ENCODE results near the gene PIEZO2. TPM values are rescaled to one million over a fixed set of nuclear protein-coding genes. Genes with fewer than 3 reads are reported as not detected.
"Not testable (repeated sequence)": the region's sequence is repeated elsewhere in the genome, so short reads cannot be mapped to it uniquely, and the experiment has no call there.

Gene PIEZO2
- total RNA-seq, 2 donors from 2014 or later, result not detected

- no peaks in the 10 kb centered on the region for H3K4me1 Mint-ChIP-seq (ENCODE audit: low read depth)
These were observed 225.8 kb downstream of the PIEZO2 start for GRCh38 chr18:10923551-10924070.

GRCh38 chr18:10923141-10923540 is 226.2 kb downstream of the PIEZO2 start:
- Mint-ChIP-seq H3K27me3 (ENCODE audit: low read depth) (no peaks in the 10 kb centered on the region), H3K27ac (no peak overlapping the region), H3K9me3 (no peaks in the 10 kb centered on the region), H3K4me1 (ENCODE audit: low read depth) (no peaks in the 10 kb centered on the region), H3K4me3 (no peak overlapping the region), H3K36me3 (ENCODE audit: insufficient read depth in 2 of 2) (no peaks in the 10 kb centered on the region)
- ATAC-seq (replicated peaks in 1 of 2) (no peak), DNase-seq (no peak)

More at GRCh38 chr18:10923551-10924070, 225.8 kb downstream of the PIEZO2 start:
- Mint-ChIP-seq H3K4me3 (no peak overlapping the region), H3K27ac (no peak overlapping the region), H3K27me3 (ENCODE audit: low read depth) (no peaks in the 10 kb centered on the region), H3K36me3 (ENCODE audit: insufficient read depth in 2 of 2) (no peaks in the 10 kb centered on the region), H3K9me3 (no peaks in the 10 kb centered on the region)
- no peak for DNase-seq
- no peak for ATAC-seq (replicated peaks in 1 of 2)

GRCh38 chr18:10922712-10923111 is 226.7 kb downstream of the PIEZO2 start:
- H3K9me3 Mint-ChIP-seq; H3K27ac Mint-ChIP-seq; H3K4me3 Mint-ChIP-seq; H3K4me1 Mint-ChIP-seq (ENCODE audit: low read depth); H3K36me3 Mint-ChIP-seq (ENCODE audit: insufficient read depth in 2 of 2); DNase-seq; ATAC-seq (replicated peaks in 1 of 2); H3K27me3 Mint-ChIP-seq (ENCODE audit: low read depth): not testable (repeated sequence)

GRCh38 chr18:10920309-10920708 is 229.1 kb downstream of the PIEZO2 start:
- ATAC-seq (replicated peaks in 1 of 2); H3K9me3 Mint-ChIP-seq; H3K36me3 Mint-ChIP-seq (ENCODE audit: insufficient read depth in 2 of 2); H3K27ac Mint-ChIP-seq; DNase-seq; H3K4me3 Mint-ChIP-seq; H3K27me3 Mint-ChIP-seq (ENCODE audit: low read depth); H3K4me1 Mint-ChIP-seq (ENCODE audit: low read depth): not testable (repeated sequence)

GRCh38 chr18:10919851-10920250 is 229.5 kb downstream of the PIEZO2 start:
- Mint-ChIP-seq H3K9me3 (no peaks in the 10 kb centered on the region), H3K36me3 (ENCODE audit: insufficient read depth in 2 of 2) (no peaks in the 10 kb centered on the region), H3K4me3 (no peak overlapping the region), H3K4me1 (ENCODE audit: low read depth) (no peaks in the 10 kb centered on the region), H3K27ac (no peak overlapping the region), H3K27me3 (ENCODE audit: low read depth) (no peaks in the 10 kb centered on the region)
- ATAC-seq (replicated peaks in 1 of 2), result no peak
- no peak for DNase-seq

GRCh38 chr18:10916865-10917264 is 232.5 kb downstream of the PIEZO2 start:
- Mint-ChIP-seq H3K4me3 (no peak overlapping the region), H3K4me1 (ENCODE audit: low read depth) (no peaks in the 10 kb centered on the region), H3K27me3 (ENCODE audit: low read depth) (no peaks in the 10 kb centered on the region), H3K9me3 (no peaks in the 10 kb centered on the region), H3K36me3 (ENCODE audit: insufficient read depth in 2 of 2) (no peaks in the 10 kb centered on the region), H3K27ac (no peak overlapping the region)
- no peak for ATAC-seq (replicated peaks in 1 of 2)
- no peak for DNase-seq

- no peaks in the 10 kb centered on the region for H3K27me3 Mint-ChIP-seq (ENCODE audit: low read depth)
- DNase-seq, result no peak
These were observed 233.0 kb downstream of the PIEZO2 start for GRCh38 chr18:10916387-10916786.

GRCh38 chr18:10915748-10916147 is 233.6 kb downstream of the PIEZO2 start:
- not testable (repeated sequence) for H3K36me3 Mint-ChIP-seq (ENCODE audit: insufficient read depth in 2 of 2); H3K27ac Mint-ChIP-seq; DNase-seq; H3K27me3 Mint-ChIP-seq (ENCODE audit: low read depth); H3K9me3 Mint-ChIP-seq; H3K4me3 Mint-ChIP-seq; ATAC-seq (replicated peaks in 1 of 2); H3K4me1 Mint-ChIP-seq (ENCODE audit: low read depth)

More at GRCh38 chr18:10916387-10916786, 233.0 kb downstream of the PIEZO2 start:
- Mint-ChIP-seq H3K36me3 (ENCODE audit: insufficient read depth in 2 of 2) (no peaks in the 10 kb centered on the region), H3K4me1 (ENCODE audit: low read depth) (no peaks in the 10 kb centered on the region), H3K27ac (no peak overlapping the region), H3K9me3 (no peaks in the 10 kb centered on the region), H3K4me3 (no peak overlapping the region)
- ATAC-seq (replicated peaks in 1 of 2), result no peak

- not testable (repeated sequence) for H3K4me3 Mint-ChIP-seq; H3K4me1 Mint-ChIP-seq (ENCODE audit: low read depth); H3K9me3 Mint-ChIP-seq; ATAC-seq (replicated peaks in 1 of 2); DNase-seq; H3K27ac Mint-ChIP-seq; H3K36me3 Mint-ChIP-seq (ENCODE audit: insufficient read depth in 2 of 2); H3K27me3 Mint-ChIP-seq (ENCODE audit: low read depth)
These were observed 234.8 kb downstream of the PIEZO2 start for GRCh38 chr18:10914610-10915009.

- Mint-ChIP-seq H3K27ac (no peak overlapping the region), H3K27me3 (ENCODE audit: low read depth) (no peaks in the 10 kb centered on the region), H3K9me3 (no peaks in the 10 kb centered on the region), H3K36me3 (ENCODE audit: insufficient read depth in 2 of 2) (no peaks in the 10 kb centered on the region), H3K4me1 (ENCODE audit: low read depth) (no peaks in the 10 kb centered on the region), H3K4me3 (no peak overlapping the region)
- DNase-seq, result no peak
- ATAC-seq (replicated peaks in 1 of 2), result no peak
These were observed 235.4 kb downstream of the PIEZO2 start for GRCh38 chr18:10913919-10914318.

- Mint-ChIP-seq H3K9me3 (no peaks in the 10 kb centered on the region), H3K27ac (no peak overlapping the region), H3K4me3 (no peak overlapping the region), H3K4me1 (ENCODE audit: low read depth) (no peaks in the 10 kb centered on the region), H3K27me3 (ENCODE audit: low read depth) (no peaks in the 10 kb centered on the region), H3K36me3 (ENCODE audit: insufficient read depth in 2 of 2) (no peaks in the 10 kb centered on the region)
- ATAC-seq (replicated peaks in 1 of 2), result no peak
- DNase-seq, result no peak
These were observed 236.4 kb downstream of the PIEZO2 start for GRCh38 chr18:10912790-10913545.

- no peaks in the 10 kb centered on the region for H3K9me3 Mint-ChIP-seq
- no peaks in the 10 kb centered on the region for H3K4me1 Mint-ChIP-seq (ENCODE audit: low read depth)
- H3K4me3 Mint-ChIP-seq, result no peak overlapping the region
- peaks cover 5% of the 10 kb centered on the region for H3K27me3 Mint-ChIP-seq (ENCODE audit: low read depth)
- H3K36me3 Mint-ChIP-seq (ENCODE audit: insufficient read depth in 2 of 2), result no peaks in the 10 kb centered on the region
- ATAC-seq (replicated peaks in 1 of 2) (no peak), DNase-seq (no peak)
- H3K27ac Mint-ChIP-seq, result no peak overlapping the region
These were observed 239.6 kb downstream of the PIEZO2 start for GRCh38 chr18:10909724-10910123.

GRCh38 chr18:10908760-10909159 is 240.6 kb downstream of the PIEZO2 start:
- Mint-ChIP-seq H3K27me3 (ENCODE audit: low read depth) (peaks cover 5% of the 10 kb centered on the region), H3K4me1 (ENCODE audit: low read depth) (no peaks in the 10 kb centered on the region), H3K36me3 (ENCODE audit: insufficient read depth in 2 of 2) (no peaks in the 10 kb centered on the region), H3K9me3 (no peaks in the 10 kb centered on the region), H3K4me3 (no peak overlapping the region), H3K27ac (no peak overlapping the region)
- ATAC-seq (replicated peaks in 1 of 2) (no peak), DNase-seq (no peak)

GRCh38 chr18:10907749-10908148 is 241.6 kb downstream of the PIEZO2 start:
- H3K27me3 Mint-ChIP-seq (ENCODE audit: low read depth), result peaks cover 5% of the 10 kb centered on the region
- no peaks in the 10 kb centered on the region for H3K36me3 Mint-ChIP-seq (ENCODE audit: insufficient read depth in 2 of 2)
- H3K4me3 Mint-ChIP-seq, result no peak overlapping the region
- H3K4me1 Mint-ChIP-seq (ENCODE audit: low read depth), result no peaks in the 10 kb centered on the region
- no peak for ATAC-seq (replicated peaks in 1 of 2)
- DNase-seq, result no peak
- H3K27ac Mint-ChIP-seq, result no peak overlapping the region
- H3K9me3 Mint-ChIP-seq, result no peaks in the 10 kb centered on the region
